Gastrocnemius medialis (tissue), 4 donors: ENCODE measurements around the gene PEX5L.

ENCODE experiments used
- POLR2A ChIP-seq, 2 donors: fragments of 450-650 bp; IDR thresholded peaks; one replicate each; pipeline ENCODE4 v1.6.1; 2017; ENCODE audit warnings: antibody characterized with exemption in 2 of 2, mild to moderate bottlenecking in 2 of 2, moderate library complexity in 2 of 2
- TF ChIP-seq, protein P1 (sequence below), 5 experiments: fragments of 450-650 bp in 3 of 5; fragments of 200-600 bp in 2 of 5; sonication (generic) in 2 of 5; IDR thresholded peaks in 4 of 5; conservative IDR thresholded peaks in 1 of 5; 1 replicate in 4 of 5; 2 replicates in 1 of 5; pipeline ENCODE4 v1.5.1; 2016 to 2019; ENCODE audit warnings: antibody characterized with exemption in 5 of 5, mild to moderate bottlenecking in 3 of 5, moderate library complexity in 3 of 5

DNA sequence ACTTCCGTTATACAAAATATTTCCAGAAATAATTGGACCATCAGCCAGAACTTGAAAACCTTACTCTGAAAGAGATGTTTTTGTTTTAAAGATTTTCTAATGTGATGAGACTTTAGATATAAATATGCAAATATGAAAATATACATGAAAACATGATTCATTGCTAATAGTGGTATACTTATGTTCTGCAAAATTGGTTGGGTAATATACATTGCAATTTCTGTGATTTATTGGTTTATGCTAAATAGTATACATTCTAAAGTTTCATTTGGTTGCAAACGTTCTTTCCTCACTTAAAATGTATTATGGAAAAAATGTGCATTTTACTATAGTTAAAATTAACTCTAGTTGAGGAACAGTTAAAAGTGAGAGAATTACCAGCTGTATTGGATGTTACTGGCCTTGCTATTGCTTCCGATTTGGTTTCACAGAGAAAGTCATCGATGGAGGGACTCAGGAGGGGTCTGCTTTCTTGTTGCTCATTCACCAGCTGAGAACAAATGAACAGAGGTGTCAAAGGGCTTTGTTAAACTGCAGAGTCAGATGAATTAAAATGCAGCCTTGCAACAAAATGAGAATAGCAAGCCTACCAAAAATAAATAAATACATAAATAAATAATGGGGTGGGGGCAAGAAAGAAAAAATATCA lies 149.3 kb downstream of the PEX5L start:
- TF ChIP-seq POLR2A (IDR thresholded peaks at IDR 0.05): no peak
- TF ChIP-seq, protein P1, sequence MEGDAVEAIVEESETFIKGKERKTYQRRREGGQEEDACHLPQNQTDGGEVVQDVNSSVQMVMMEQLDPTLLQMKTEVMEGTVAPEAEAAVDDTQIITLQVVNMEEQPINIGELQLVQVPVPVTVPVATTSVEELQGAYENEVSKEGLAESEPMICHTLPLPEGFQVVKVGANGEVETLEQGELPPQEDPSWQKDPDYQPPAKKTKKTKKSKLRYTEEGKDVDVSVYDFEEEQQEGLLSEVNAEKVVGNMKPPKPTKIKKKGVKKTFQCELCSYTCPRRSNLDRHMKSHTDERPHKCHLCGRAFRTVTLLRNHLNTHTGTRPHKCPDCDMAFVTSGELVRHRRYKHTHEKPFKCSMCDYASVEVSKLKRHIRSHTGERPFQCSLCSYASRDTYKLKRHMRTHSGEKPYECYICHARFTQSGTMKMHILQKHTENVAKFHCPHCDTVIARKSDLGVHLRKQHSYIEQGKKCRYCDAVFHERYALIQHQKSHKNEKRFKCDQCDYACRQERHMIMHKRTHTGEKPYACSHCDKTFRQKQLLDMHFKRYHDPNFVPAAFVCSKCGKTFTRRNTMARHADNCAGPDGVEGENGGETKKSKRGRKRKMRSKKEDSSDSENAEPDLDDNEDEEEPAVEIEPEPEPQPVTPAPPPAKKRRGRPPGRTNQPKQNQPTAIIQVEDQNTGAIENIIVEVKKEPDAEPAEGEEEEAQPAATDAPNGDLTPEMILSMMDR (IDR thresholded peaks at IDR 0.05 in 4 of 5, conservative IDR thresholded peaks at IDR 0.05 in 1 of 5): no peak
